NCI-H1092 (cell line): ENCODE data around the gene TUT7.
"Not testable (repeated sequence)": the region's sequence is repeated elsewhere in the genome, so short reads cannot be mapped to it uniquely, and the experiment has no call there.

Source experiments
- DNase-seq: peaks from one replicate; lab custom pipeline; 2025; lab: John Stamatoyannopoulos, UW

The TUT7 gene

DNA sequence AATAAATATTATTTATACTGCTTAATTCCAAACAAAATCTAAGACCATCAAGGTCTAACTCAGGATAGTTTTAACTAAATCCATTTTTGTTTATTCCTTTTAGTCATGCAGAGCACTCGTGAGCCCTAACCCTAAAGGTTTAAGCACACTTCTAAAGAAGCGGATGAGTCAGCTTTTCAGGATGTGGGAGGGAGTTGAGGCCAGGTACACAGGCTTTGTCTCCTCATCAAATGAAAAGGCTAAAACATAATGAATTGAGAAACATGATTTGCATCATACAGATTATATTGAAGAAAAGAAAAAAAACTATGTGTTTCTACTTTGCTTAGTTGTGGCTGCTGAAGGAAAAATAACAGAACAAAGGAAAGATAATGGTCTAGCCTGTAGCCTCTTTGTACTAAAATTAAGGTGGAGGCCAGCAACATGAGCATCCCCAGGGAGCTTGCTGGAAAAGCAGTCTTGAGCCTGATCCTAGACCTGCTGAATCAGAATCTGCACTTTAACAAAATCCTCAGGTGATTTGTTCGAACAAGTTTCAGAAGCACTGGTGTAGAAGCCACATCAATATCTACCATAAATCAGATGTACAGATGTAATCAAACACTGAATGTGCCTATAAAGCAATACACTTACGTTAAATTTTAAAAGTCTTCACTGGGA is 50.8 kb downstream of the TUT7 start:
- DNase-seq, result no peak

DNA sequence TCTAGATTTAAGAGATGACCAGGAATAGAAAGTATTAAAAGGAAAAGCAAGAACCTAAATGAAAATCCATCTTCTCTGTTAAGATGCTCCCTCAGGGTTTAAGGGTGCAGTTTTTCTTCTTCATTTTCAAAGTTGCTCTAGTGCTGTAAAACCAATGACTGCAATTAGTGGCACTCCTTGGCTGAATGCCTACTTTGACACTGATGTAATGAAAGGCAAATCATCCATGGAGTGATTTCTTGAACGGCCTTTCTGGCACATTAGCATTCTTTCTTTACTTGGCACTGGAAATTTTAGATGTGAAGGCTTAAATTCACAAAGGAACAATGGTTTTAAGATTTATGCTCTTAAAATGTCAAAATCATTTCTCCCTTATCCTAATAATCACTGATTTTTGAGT is 52.5 kb downstream of the TUT7 start:
- no peak for DNase-seq

DNA sequence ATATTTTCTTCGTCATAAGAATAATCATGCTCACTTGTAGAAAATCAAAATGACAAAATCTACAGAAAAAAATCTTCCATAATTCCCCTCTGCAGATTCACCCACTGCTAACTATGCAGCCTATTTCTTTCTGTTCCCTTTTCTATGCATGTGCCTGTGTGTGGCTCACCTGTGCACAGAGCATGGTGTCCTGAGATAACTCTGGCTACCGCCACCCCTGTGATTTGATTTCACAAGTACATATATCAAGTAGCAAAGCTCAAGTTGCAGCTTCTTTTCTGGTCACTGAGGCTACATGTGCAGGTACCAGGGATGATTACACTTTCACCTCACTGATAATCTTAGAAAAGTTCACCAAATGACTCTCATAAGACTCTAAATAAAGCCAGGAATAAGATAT is 53.5 kb downstream of the TUT7 start:
- no peak for DNase-seq

DNA sequence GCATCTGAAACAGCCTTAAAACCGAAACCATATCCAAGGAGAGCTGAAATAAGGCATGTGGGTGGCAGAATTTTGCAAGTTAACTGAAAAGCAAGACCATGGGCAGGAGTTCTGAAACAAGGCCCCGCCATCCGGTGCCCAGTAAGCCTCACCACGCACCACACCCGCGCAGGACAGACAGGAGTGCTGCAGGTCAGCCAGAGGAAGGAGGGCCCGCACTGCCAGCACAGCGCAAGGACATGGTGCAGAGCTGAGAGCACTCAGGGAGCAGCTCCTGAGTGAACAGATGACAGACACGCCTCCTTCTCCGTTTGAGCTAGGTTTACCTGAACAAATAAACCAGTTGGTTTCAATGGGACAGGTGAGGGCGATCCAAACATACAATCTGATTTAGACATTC is 55.3 kb downstream of the TUT7 start:
- DNase-seq, result no peak

DNA sequence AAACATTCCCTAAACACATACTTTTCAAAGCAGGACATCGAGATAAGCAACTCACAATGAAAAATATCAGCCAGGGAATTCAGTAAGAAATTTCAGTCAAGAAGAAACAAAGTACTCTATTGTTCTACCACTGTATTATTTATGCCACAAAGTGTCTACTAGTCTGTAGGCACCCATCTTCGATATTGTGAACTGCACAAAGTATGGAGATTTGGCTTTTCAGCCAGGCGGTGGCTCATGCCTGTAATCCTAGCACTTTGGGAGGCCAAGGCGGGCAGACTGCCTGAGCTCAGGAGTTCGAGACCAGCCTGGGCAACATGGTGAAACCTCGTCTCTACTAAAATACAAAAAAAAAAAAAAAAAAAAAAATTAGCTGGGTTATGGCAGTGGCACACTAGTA is 63.9 kb downstream of the TUT7 start:
- DNase-seq, result not testable (repeated sequence)

DNA sequence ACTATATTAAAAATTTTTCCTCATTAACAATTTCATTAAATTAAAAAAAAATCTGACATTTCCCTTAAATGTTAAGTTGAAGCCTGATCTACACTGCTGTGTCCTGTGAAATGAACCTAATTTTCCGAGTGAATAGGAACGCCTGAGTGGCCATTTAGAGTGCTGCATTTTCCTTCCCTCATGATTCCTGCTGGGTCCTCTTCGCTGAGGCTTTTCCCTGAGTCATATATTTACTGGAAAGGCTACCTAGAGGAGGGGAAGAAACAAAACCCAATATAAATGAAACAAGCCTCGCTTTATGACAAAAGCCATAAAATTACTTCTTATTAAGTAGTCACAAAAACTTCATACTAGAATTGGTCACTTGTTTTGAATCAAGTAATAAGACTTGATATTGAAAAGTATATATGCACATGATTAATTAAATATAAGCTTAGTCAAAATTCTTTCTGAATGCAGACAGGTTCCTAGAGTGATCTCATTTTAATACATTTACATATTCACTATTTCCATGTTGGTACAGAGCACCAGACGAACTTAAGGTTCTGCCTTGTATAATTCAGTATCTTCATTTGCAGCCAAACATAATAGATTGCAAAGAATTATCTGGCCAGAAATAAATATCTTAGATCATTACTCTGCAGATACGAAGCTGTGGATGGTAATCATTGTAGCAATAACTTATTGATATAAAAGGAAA is 65.6 kb downstream of the TUT7 start:
- DNase-seq, result no peak

DNA sequence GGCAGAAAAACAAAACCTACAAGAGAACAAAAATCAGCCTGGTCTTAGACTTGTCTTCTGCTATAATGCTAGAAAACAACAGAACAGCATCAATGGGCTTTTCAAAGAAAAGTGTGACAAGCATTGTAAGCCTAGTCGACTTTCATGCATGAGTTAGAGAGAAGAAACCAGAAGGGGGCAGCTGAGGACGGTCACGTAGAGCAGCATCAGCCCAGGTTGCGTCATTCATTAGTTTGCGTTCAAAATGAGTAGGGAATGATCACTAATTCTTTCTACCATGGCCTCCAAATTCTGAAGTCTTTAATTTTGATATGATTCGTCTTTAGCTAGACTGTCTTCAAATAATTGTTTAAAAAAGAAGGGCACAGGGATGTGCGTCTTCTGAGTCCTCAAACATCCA is 67.2 kb downstream of the TUT7 start:
- no peak for DNase-seq

DNA sequence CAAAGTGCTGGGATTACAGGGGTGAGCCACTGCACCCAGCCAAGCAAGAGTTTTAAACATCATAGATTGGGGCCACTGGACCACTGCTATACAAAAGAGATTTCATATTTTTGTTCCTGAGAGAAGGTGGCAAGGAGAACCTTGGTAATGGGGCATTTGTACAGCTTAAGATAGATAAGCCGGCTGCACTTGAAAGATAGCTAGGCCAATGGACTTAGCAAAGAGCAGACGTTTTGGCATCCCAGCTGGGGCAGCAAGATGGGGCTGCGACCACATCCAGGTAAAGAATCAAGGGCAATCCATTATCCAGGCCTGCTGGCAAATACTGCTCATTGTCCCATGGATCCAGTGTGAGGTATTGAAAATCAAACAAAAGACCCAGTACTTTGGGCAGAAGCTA is 67.9 kb downstream of the TUT7 start:
- DNase-seq, result no peak

DNA sequence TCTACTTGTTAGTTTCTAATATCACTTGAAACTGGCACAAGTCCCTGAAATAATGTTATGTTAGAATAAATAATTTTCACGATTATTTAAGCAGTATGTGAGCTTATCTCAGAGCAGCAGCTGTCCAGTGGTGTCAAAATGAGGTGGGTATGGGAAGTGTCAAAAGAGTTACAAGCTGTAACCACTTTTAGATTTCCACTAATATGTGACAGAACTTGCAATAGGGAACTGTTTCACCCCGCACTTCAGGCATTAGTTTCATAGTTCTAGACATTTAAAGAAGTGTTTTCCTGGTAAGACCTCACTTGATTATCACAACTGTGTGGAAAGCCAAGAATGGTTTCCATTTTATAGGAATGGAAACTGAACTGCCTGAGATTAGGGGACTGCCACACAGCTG is 68.9 kb downstream of the TUT7 start:
- DNase-seq, result no peak

DNA sequence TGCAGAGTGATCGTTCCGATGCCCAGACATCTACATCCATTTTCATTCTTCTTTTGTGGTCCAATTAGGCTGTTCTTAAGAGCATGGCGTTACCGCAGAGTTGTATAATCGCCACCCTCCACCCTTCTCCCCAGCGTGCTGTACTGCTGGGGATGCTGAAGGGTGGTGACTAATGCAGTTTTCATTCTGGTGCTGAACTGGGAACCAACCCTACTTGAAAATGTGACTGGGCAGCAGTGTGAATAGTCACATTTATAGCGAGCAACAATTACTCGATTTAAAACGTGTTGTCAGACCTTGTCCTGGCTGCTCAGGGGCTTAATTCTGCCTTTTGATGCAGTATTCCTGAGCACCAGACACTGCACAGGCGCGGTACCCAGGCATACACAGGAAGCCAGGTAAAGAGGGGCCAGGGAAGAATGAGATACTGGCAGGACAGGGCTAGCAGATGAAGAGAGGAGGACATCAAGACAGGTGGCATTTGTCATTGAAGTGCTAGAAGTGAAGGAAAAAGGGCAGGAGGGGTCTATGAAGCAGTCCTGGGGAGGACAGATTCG is 71.2 kb downstream of the TUT7 start:
- no peak for DNase-seq

DNA sequence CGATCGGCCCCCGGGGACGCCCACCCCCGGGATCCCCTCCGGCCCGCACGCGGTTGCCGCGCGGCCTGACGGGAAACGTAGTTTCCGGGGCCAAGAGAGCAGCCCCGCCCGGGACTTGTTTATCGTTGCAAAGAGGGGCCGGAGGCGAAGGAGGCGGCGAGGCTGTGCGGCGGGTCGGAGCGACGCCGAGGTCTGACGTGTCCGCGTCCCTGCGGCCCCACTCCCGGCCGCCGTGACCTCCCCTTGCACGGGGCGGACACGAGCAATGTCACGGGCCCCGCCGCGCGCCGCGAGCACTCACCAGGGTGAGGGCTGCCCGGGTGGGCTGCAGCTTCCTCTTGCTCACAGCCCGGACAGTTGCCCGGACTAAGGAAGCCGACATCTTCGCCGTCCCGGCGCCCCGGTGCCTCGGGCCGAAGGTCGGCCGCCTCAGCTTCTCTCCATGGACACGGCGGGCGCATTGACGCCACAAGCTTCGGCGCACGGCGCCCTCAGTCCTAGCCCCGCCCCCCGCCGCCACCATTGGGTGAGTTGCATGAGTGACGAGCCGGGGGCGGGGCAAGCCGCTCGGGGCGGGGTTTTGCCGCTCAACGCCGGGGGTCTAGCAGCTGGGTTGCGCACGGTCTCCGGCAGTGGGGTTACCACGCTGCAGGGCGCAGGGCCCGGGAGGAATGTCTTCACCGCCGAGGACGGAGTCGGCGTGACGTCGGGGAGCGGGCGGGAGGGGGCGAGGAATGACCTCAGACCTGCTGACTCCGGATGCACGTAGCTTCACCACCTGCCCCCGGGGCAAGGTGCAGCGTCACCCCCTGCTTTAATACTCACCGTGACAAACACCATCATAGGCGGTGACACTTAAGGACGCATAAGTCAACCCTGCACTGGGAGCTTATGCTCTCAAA is 71.9 kb downstream of the TUT7 start, which contains the start of gene ISCA1:
Gene ISCA1, minus strand, starts transcription at position 462 of the 902 bp plus-strand sequence. Its CDS starts 80 bp downstream, at position 382.
- DNase-seq, result peak; percentile 91

DNA sequence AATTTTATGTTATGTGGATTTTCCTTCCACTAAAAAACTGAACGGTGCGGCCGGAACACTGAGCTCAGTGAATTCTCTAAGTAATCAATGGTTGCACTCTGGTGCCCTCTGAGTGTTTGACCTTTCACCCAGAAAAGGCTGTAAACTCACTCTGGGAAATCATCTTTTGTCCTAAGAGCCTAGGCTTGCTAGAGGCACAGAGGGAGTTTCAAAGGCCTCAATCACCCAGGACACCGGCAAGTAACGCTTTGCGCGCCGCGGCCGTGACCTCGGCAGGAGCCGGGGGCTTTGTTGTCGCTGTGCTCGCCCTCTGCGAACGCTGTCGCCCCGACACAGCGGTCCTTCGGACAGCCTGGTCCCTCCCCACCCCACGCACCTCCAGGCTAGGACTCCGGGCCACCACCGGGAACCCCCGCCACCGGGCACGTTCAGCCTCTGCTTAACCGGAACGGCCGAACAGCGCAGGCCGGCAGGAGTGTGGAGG is 72.6 kb downstream of the TUT7 start:
- DNase-seq, result no peak

DNA sequence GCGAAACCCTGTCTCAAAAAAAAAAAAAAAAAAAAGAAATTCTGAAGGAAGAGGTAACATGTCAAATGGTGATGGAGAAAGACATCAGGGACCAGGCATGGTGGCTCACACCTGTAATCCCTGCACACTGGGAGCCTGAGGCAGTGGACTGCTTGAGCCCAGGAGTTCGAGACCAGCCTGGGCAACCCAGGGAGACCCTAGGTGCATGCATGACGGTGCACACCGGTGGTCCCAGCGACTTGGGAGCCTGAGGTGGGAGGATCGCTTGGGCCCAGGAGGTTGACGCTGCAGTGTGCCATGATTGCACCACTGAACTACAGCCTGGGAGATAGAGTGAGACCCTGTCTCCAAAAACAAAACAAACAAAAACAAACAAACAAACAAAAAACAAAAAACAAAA is 73.6 kb downstream of the TUT7 start:
- DNase-seq, result no peak

DNA sequence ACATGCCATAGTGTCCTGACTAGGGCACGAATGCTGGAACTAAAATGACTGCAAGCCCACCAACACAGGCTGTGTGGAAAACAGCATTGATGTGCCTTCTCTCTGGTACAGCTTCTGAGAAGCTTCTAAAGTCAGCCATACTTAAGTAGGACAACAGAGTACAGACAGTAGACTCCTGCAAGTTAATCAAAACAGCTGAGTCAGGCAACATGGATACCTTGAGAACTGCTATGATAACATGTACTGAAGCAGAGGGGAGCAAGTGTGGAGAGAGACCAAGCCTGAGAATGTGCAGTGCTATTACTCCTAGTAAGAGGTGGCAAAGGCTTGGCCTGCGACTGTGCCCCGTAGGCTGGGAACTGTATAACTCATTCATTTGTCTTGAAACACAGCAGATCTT is 74.4 kb downstream of the TUT7 start:
- DNase-seq, result no peak

DNA sequence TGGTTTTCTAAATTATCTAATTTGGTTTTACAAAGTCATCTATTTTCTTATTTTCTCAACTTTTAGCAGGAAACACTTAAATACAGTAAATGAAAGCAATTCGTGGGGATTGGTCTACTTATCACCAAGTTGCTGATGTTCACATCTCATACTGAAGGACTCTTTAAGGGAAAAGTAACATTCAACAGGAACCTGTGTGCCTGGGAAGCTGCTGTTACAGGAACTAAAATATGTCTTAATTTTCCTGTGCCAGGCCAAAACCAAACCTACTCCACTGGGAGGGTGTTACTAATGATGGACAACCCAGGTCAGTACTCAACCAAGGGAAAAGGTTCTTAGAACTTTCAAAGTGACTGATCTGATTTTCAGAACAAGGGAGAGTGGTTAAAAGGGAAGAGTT is 77.1 kb downstream of the TUT7 start:
- DNase-seq, result no peak

DNA sequence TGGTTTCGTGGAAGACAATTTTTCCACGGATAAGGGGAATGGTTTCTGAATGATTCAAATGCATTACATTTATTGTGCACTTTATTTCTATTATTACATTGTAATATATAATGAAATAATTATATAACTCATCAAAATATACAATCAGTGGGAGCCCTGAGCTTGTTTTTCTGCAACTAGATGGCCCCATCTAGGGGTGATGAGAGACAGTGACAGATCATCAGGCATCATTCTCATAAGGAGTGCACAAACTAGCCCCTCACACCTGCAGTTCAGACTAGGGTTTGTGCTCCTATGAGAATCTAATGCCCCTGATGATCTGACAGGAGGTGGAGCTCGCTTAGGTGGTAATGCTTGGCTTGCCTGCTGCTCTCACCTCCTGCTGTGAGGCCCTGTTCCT is 78.2 kb downstream of the TUT7 start:
- DNase-seq, result no peak

DNA sequence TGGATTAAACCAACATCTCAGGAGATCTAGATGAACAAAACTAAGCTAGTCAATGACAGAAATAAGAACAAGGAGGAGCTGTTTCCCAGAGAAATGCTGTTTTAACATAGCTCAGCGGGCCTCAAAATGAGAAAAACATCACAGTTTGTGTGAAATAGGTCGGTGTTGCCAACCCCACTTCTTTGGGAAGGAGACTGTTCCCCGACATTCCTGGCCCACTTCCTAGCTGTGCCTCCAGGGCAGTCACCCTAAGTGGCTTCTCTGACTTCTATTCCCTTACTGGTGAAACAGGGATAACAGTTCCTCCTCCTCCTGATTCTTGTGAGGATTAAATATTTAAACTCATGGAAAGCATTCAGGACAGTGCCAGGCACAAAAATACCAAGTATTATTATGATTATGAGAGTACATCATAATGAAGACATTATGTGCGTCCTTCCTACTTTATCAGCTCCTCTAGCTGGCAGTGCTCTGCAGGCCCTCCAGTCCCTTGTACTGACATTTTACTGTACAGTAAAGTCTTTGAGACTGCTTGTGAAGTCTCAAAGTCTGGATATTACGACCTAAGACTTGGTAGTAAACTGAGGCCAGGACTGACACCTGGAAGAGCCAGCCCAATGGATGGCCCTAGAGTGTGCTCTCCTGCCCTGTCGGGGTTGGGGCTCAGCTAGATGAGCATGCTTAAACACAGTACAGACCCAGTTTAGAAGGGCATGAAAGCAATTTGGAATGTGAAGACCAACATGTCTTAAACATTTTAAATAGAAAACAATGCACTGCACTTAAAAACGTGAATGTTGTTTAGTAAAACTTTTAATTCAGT is 79.2 kb downstream of the TUT7 start:
- DNase-seq, result no peak

DNA sequence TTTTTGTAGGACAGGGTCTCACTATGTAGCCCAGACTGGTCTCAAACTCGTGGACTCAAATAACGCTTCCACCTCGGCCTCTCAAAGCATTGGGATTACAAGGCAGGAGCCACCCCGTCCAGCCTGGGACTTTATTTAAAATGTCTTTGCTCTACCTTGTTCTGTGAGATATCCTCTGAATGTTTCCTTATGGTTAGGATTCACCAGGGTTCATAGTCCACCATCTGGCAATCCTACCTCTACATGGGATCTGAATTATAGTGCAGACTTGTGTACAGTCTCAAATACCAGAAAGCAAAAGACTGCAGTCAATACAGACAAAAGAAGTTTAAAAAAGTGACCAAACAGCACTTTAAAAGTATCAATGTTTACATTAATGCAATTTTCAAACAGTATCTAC is 82.0 kb downstream of the TUT7 start:
- no peak for DNase-seq

DNA sequence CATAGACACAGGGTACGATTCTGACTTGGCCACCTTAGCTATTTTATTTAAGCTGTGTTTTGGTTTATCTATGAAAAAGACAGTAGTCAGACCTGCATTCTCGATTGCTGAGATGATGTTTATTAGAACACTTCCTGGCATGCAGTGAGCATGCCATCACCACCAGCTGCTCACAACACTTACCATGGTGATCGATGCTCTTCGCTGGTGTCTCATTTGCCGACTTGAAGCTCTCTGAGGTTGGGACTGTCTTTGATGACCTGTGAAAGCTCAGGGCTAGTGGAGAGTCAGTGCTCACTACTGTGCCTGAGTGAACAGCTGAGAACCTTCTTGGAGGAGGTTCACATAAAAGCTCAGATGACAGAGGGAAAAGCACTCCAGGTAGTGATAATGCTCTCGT is 90.3 kb downstream of the TUT7 start:
- DNase-seq, result no peak

DNA sequence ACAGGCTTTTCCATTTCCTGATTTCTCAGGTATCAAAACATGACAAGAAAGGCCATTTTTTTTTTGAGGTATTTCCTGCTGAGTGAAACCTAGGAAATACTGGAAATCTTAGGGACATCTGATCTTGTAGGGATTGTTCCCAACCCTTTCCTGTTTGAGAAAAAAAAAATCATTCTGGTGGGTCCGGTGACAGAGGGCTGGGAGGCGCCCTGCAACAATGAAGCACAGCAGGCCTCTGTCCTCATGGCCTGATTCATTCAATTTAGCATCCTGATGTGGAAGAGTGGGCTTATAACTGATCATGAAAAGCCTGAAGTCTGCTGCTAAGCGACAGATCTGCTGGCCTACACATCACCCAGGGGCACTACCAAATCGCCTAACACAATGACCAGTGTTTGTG is 91.7 kb downstream of the TUT7 start:
- DNase-seq, result no peak

DNA sequence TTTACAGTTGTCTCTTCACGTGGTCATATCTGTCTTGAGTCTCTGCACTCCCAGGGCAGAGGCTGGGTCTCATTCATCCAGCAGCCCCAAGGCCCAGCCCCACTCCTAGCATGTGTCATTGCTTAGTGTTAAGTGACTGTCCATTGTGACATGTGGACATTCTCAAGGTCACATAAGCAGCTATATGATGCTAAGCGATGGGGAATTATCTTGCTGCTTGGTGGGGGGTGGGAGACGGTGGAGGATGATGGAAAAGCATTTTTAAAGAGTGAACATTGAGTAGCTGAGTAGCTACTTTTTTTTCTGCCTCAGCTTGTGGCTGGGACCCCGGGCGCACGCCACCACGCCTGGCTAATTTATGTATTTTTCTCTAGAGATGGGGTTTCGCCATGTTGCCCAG is 94.7 kb downstream of the TUT7 start, which contains the start of gene C9orf153:
Gene C9orf153, minus strand, starts transcription at position 101 of the 400 bp plus-strand sequence. CDS start 30,054 bp downstream, outside the sequence.
- DNase-seq, result no peak
